Measurements from ENCODE around the gene HERC2.

DNA sequence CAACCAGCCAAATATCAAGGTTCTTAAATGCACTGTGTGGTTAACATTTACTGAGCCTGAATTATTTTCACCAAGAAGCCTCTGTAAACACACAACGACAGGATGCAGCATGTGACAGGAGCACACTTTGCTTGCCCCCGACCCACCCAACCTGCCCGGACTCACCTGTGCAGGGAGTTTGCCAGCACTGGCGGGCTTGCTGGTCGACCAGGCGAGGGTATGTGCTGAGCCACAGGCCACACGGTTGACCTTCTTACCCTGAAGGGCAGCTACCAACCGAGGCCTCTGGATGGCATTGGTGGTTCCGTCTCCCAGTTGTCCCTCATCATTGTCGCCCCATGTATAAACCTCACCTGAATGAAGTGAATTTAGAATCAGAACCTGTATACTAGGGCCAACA is 197.1 kb downstream of the HERC2 start:
- TF ChIP-seq, protein P1, sequence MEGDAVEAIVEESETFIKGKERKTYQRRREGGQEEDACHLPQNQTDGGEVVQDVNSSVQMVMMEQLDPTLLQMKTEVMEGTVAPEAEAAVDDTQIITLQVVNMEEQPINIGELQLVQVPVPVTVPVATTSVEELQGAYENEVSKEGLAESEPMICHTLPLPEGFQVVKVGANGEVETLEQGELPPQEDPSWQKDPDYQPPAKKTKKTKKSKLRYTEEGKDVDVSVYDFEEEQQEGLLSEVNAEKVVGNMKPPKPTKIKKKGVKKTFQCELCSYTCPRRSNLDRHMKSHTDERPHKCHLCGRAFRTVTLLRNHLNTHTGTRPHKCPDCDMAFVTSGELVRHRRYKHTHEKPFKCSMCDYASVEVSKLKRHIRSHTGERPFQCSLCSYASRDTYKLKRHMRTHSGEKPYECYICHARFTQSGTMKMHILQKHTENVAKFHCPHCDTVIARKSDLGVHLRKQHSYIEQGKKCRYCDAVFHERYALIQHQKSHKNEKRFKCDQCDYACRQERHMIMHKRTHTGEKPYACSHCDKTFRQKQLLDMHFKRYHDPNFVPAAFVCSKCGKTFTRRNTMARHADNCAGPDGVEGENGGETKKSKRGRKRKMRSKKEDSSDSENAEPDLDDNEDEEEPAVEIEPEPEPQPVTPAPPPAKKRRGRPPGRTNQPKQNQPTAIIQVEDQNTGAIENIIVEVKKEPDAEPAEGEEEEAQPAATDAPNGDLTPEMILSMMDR (IDR thresholded peaks at IDR 0.05) = no peak
- no peak for TF ChIP-seq POLR2A (IDR thresholded peaks at IDR 0.05)
